GM21529 (cell line): ENCODE measurements around the gene INVS.
"Not testable (repeated sequence)": the region's sequence is repeated elsewhere in the genome, so short reads cannot be mapped to it uniquely, and the experiment has no call there.

Experiments used
- ATAC-seq: cut with Tn5 transposase; IDR thresholded peaks from one replicate; pipeline ENCODE4 v1.9.1; 2021; ENCODE audit not compliant: unreplicated experiment

Gene INVS

GRCh38 chr9:100112677-100113336 lies 13.8 kb downstream of the INVS start:
- ATAC-seq, result no peak

GRCh38 chr9:100117316-100117715 lies 18.3 kb downstream of the INVS start:
- no peak for ATAC-seq

GRCh38 chr9:100120286-100120685 lies 21.2 kb downstream of the INVS start:
- ATAC-seq, result no peak

GRCh38 chr9:100125236-100125635 lies 26.2 kb downstream of the INVS start:
- no peak for ATAC-seq

- no peak for ATAC-seq
These were observed 26.9 kb downstream of the INVS start for GRCh38 chr9:100125910-100126309.

GRCh38 chr9:100126423-100126822 lies 27.4 kb downstream of the INVS start:
- no peak for ATAC-seq

GRCh38 chr9:100129772-100130171 lies 30.7 kb downstream of the INVS start:
- ATAC-seq, result no peak

- ATAC-seq, result no peak
These were observed 32.2 kb downstream of the INVS start for GRCh38 chr9:100131216-100131615.

- ATAC-seq, result no peak
These were observed 32.9 kb downstream of the INVS start for GRCh38 chr9:100131875-100132430.

GRCh38 chr9:100134731-100135130 lies 35.7 kb downstream of the INVS start:
- ATAC-seq, result no peak

- ATAC-seq, result not testable (repeated sequence)
These were observed 37.8 kb downstream of the INVS start for GRCh38 chr9:100136799-100137198.

GRCh38 chr9:100140303-100140702 lies 41.3 kb downstream of the INVS start:
- not testable (repeated sequence) for ATAC-seq

GRCh38 chr9:100141862-100142261 lies 42.8 kb downstream of the INVS start:
- ATAC-seq, result not testable (repeated sequence)

GRCh38 chr9:100145167-100145934 lies 46.3 kb downstream of the INVS start:
- not testable (repeated sequence) for ATAC-seq

GRCh38 chr9:100145976-100146375 lies 46.9 kb downstream of the INVS start:
- ATAC-seq, result not testable (repeated sequence)

GRCh38 chr9:100150214-100150613 lies 51.2 kb downstream of the INVS start:
- no peak for ATAC-seq

GRCh38 chr9:100160021-100160420 lies 61.0 kb downstream of the INVS start:
- peak; percentile 61 for ATAC-seq

GRCh38 chr9:100167176-100167575 lies 68.1 kb downstream of the INVS start:
- ATAC-seq, result no peak

GRCh38 chr9:100167915-100168654 lies 69.0 kb downstream of the INVS start:
- ATAC-seq, result no peak

- no peak for ATAC-seq
These were observed 71.0 kb downstream of the INVS start for GRCh38 chr9:100170085-100170484.

- no peak for ATAC-seq
These were observed 71.5 kb downstream of the INVS start for GRCh38 chr9:100170556-100170955.
